Epithelial cell of prostate (primary cell): Measurements from ENCODE around the gene TMEM44.
"Not testable (repeated sequence)": the region's sequence is repeated elsewhere in the genome, so short reads cannot be mapped to it uniquely, and the experiment has no call there.

Experiments
- DNase-seq: peaks from one replicate; pipeline ENCODE4 v3.0.0-alpha.2; 2011; ENCODE audit warnings: low read depth, low spot score
- H3K27ac ChIP-seq: fragments of 450-650 bp; 2 replicates; pipeline ENCODE4 v1.5.1; 2017; ENCODE audit warnings: mild to moderate bottlenecking

Gene TMEM44

GRCh38 chr3:194615226-194615625 is 18.0 kb downstream of the TMEM44 start:
- H3K27ac ChIP-seq = no peak overlapping the region
- DNase-seq = no peak

DNA sequence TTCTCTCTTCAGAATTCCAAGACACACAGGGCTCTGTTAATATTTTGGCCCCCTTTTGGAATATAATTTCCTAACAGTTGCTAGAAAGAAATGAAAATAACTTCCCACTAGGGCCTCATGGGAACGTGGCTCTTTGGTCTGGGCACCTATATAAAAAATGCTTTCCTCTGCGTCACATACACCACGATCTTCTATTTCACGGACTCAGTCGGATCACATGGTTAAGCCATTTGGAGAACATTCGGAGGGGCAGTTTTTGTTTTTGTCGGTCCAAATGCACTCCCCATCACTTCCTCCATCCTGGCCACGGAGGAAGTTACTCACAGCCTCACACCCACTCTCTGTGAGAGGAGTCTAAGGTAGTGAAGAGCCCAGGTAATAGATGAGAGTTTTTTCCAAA is 21.0 kb downstream of the TMEM44 start:
- no peak overlapping the region for H3K27ac ChIP-seq
- no peak for DNase-seq

GRCh38 chr3:194610689-194611088 is 22.5 kb downstream of the TMEM44 start:
- no peak for DNase-seq
- H3K27ac ChIP-seq = no peak overlapping the region

DNA sequence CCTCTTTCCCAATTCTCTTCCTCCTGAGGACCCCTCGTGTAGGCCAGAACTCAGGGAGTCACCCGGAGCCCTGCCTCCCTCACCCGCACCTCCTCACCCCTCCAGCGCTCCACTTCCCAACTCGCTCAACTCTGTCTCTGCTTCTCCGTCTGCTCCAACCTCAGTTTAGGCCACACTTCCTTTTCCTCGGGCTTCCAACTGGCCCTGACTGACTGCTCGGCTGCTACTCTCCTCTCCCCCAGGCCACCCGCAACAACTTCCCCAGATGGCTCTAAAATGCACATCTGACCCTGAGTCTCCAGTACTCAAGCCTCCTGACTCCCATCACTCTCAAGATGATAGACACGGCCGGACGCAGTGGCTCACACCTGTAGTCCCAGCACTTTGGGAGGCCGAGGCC is 23.6 kb downstream of the TMEM44 start:
- H3K27ac ChIP-seq = no peak overlapping the region
- DNase-seq = no peak

DNA sequence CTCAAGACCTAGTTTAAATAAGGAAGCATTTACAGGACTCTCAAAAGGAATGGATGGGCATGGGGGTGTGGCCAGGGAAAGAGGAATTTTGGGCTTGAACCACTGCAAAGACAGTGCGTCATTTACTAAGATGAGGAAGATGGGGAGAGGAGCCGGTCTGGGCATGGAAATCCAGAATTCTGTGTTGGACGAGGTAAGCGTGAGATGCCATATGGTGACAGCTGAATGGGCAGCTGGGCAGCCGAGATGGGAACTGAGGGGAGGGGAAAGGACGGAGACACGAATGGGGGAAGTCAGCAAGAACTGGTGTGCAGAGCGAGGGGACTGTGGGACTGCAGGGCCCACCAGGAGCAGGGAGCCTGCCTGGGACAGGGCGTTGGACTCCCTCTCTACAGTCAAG is 24.2 kb downstream of the TMEM44 start:
- DNase-seq = no peak
- no peak overlapping the region for H3K27ac ChIP-seq

GRCh38 chr3:194607592-194608389 is 25.4 kb downstream of the TMEM44 start:
- H3K27ac ChIP-seq = no peak overlapping the region
- DNase-seq = no peak

GRCh38 chr3:194606941-194607340 is 26.3 kb downstream of the TMEM44 start:
- H3K27ac ChIP-seq = no peak overlapping the region
- DNase-seq = no peak

DNA sequence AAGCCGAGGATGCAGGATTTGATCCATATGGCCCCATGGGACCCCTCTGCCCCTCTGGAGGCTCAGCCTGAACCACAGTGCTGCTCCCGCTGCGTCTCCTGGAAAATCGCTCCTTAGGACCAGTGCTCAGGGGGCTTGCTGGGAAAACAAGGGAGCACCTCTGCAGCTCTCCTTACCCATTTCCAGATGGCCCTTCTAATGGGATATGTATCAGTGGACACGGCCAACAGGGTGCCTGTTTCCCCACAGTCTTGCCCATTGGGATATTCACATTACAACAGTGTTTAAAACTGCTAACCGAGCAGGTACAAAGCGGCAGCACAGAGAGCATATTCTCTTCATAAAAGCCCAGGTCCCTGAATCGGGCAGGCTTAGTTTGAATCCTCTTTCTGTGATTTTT is 27.1 kb downstream of the TMEM44 start:
- no peak for DNase-seq

DNA sequence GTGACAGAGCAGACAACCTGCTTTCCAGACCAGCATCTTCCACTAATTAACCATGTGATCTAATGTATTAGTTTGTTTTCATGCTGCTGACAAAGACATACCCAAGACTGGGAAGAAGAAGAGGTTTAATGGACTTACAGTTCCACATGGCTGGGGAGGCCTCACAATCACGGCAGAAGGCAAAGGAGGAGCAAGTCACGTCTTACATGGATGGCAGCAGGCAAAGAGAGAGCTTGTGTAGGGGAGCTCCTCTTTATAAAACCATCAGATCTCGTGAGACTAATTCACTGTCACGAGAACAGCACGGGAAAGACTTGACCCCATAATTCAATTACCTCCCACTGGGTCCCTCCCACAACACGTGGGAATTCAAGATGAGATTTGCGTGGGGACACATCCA is 27.9 kb downstream of the TMEM44 start:
- H3K27ac ChIP-seq, DNase-seq: not testable (repeated sequence)

More for the DNA sequence above, 27.1 kb downstream of the TMEM44 start:
- no peak overlapping the region for H3K27ac ChIP-seq

GRCh38 chr3:194604837-194605236 is 28.4 kb downstream of the TMEM44 start:
- DNase-seq = no peak
- no peak overlapping the region for H3K27ac ChIP-seq

DNA sequence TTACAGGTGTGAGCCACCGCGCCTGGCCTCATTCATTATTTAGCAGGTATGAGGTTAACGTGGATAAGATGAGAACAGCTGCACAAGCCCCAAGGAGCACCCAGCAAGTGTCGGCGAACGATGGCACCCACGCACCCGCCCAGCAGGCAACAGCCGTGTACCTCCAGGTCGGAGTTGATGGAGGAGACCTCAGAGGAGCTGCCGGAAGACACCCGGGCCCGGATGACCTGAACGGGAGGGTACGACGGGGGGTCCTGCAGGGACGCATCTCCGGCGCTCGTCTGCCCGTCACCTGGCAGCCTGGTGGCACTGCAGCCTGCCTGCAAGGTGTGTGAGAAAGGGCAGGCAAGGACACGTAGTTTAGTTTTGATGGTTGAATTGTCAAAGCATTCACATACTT is 29.1 kb downstream of the TMEM44 start:
- H3K27ac ChIP-seq = no peak overlapping the region
- DNase-seq = no peak

- no peak for DNase-seq
- H3K27ac ChIP-seq = no peak overlapping the region
Measured at GRCh38 chr3:194602669-194603171, 30.5 kb downstream of the TMEM44 start.

- no peak for DNase-seq
- H3K27ac ChIP-seq = no peak overlapping the region
Measured at GRCh38 chr3:194598771-194599557, 34.3 kb downstream of the TMEM44 start.

GRCh38 chr3:194596906-194597305 is 36.3 kb downstream of the TMEM44 start:
- no peak for DNase-seq
- H3K27ac ChIP-seq = no peak overlapping the region

DNA sequence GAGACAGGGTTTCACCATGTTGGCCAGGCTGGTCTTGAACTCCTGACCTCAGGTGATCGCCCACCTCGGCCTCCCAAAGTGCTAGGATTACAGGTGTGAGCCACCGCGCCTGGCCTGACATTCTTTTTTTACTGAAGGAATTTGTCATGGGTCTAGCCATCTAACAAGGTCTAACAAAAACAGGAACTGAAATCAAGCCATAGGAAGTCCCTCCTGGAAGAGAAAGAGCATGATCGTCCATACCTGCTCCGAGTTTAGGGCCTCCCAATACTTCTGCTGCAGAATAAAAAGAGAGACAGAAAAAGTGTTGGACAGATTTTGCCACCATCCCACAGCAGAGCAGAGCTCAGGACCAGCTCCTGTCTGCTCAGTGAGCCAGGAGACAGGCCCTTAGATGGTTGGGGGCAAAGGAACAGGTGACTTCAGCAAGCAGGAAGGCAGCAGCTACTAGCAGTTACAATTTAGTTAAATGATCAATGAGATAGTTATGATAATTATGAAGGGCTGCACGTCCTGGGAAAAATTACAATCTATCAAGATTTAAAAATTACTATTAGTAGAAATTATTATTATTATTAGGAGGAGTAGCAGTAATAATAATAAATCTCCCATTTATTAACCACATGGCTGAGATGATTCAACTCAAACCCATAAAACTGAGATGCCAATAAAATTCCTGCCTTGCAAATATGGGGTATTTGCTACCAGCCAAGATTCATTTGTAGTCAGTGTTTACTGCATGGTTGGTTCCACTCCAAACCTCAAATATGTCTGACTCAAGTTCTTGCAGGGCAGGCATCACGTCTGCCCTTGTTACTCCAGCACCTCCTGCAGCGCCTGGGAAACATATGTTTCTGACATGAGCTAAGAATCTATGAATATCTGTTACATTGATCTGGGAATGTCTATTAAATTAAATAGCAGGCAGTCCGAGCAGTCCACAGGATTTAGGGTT is 40.1 kb downstream of the TMEM44 start:
- no peak overlapping the region for H3K27ac ChIP-seq
- peak; percentile 97 for DNase-seq

DNA sequence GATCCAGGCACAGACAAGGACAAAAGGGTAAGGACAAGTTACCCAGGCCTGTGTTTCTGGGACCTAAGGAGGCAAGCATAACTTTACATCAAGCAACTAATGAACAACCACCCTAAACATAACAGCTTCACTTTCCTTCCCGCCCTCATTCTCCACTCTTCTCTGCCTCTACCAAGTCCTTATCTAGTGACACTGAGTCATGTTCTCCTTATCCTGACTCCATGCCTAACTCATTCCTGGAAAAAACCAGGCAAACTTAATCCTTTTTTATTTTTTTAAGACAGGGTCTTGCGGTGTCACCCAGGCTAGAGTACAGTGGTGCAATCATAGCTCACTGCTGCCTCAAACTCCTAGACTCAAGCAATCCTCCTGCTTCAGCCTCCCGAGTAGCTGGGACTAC is 44.5 kb downstream of the TMEM44 start:
- H3K27ac ChIP-seq = no peak overlapping the region
- DNase-seq = no peak

DNA sequence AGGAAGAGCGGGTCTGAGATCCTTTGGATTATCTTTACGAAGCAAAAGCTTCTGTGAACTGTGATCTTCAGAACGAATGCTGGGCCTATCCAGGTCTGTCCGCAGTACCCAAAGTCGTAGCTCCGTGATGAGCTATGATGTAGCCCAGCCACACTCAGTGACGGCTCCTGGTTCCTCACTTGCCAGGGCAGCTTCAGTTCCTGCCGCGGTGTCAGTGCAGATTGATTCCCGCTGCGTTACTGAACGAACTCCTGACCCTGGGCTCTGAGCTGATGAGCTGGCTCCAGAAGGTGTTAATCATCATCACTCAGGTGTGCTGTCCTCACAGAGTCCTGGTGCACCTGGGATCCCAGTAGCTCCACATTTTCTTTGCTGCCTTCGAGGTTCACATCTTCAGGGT is 45.0 kb downstream of the TMEM44 start:
- no peak overlapping the region for H3K27ac ChIP-seq
- DNase-seq = no peak

DNA sequence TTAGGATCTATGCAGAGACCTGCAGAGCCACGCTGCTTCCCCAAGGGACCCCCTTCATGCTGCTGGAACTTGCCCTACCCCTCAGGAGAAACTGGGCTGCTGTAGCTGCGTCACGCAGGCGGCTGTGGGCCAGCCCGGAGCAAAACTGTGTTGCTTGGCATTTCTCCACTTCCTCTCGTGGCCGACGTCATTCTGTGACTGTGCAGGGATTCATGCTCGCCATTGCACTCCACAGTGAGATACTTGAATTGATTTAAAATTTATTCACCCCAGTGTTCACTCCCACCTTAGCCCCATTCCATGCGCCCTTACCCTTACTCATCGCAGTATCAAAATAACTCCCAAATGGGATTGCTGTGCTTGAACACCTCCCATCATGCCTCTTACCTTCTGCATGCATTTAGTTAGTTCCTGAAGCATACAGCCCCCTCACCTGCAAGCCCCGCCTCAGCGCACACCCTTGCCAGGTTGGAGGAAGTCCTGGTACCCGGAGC is 45.7 kb downstream of the TMEM44 start:
- H3K27ac ChIP-seq = peak overlapping the region; percentile 34
- no peak for DNase-seq

GRCh38 chr3:194586836-194587235 is 46.4 kb downstream of the TMEM44 start:
- peak; percentile 33 for DNase-seq
- peak overlapping the region; percentile 34 for H3K27ac ChIP-seq

DNA sequence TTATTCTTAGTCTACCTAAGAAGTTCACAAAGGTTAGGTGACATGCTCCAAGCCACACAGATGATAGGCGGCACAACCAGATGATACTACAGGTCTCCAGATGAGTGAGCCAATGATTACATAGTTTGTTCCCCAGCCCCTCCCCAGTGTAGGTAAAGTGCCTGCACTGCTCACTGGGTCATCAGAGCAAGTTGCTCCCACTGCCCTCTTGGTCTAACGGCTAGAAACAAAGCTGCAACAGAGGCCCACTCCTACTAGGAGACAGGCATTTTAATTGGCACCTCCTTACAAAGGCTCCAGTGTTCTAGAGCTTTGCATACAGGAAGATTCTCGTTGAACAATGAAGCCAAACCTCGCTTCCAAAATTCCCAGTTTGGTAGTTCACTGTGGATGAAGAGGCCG is 47.3 kb downstream of the TMEM44 start:
- no peak for DNase-seq
- H3K27ac ChIP-seq = no peak overlapping the region
